ENCODE results near the gene HOXB1.

Gene HOXB1

GRCh38 chr17:48519427-48519826 lies 11.4 kb downstream of the HOXB1 start:
- in situ Hi-C loops (cut with HindIII; ENCODE audit: low sequenced_read_pairs) = no loop called here
- no peak overlapping the region for H3K4me3 ChIP-seq (ENCODE audit: low read depth, low read length)
- TF ChIP-seq CTCF (IDR thresholded peaks at IDR 0.05; ENCODE audit: low read depth, low read length) = no peak
- no peak for DNase-seq (ENCODE audit: low read depth, low spot score)

GRCh38 chr17:48517478-48517877 lies 13.3 kb downstream of the HOXB1 start:
- no peak for DNase-seq (ENCODE audit: low read depth, low spot score)
- in situ Hi-C loops (cut with HindIII; ENCODE audit: low sequenced_read_pairs) = no loop called here
- no peak for TF ChIP-seq CTCF (IDR thresholded peaks at IDR 0.05; ENCODE audit: low read depth, low read length)
- no peak overlapping the region for H3K4me3 ChIP-seq (ENCODE audit: low read depth, low read length)

- no peak for DNase-seq (ENCODE audit: low read depth, low spot score)
- TF ChIP-seq CTCF (IDR thresholded peaks at IDR 0.05; ENCODE audit: low read depth, low read length) = no peak
- in situ Hi-C loops (cut with HindIII; ENCODE audit: low sequenced_read_pairs) = no loop called here
- no peak overlapping the region for H3K4me3 ChIP-seq (ENCODE audit: low read depth, low read length)
Measured at GRCh38 chr17:48515925-48516900, 14.6 kb downstream of the HOXB1 start.

DNA sequence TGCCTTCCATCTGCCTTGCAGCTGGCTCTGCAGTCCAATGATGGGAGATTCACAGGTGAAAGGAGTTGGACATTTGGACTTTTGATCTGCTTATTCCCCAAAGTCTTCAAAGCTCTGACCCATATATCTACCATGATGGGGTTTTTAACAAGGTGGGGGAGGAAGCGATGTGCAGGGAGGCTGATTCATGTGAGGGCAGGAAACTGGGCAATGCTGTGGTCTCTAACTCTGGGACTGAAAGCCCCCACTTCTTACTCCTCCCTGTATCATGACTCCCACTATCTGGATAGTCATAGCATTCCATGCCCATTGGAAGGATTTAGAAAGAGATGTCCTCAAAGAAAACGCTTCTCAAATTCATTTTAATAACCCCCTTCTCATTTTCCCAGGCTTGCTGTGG lies 16.3 kb downstream of the HOXB1 start:
- TF ChIP-seq CTCF (IDR thresholded peaks at IDR 0.05; ENCODE audit: low read depth, low read length) = no peak
- no peak for DNase-seq (ENCODE audit: low read depth, low spot score)
- H3K4me3 ChIP-seq (ENCODE audit: low read depth, low read length) = no peak overlapping the region
- in situ Hi-C loops (cut with HindIII; ENCODE audit: low sequenced_read_pairs) = no loop called here

- DNase-seq (ENCODE audit: low read depth, low spot score) = no peak
- in situ Hi-C loops (cut with HindIII; ENCODE audit: low sequenced_read_pairs) = no loop called here
- H3K4me3 ChIP-seq (ENCODE audit: low read depth, low read length) = no peak overlapping the region
- TF ChIP-seq CTCF (IDR thresholded peaks at IDR 0.05; ENCODE audit: low read depth, low read length) = no peak
Measured at GRCh38 chr17:48513666-48514455, 16.9 kb downstream of the HOXB1 start.

DNA sequence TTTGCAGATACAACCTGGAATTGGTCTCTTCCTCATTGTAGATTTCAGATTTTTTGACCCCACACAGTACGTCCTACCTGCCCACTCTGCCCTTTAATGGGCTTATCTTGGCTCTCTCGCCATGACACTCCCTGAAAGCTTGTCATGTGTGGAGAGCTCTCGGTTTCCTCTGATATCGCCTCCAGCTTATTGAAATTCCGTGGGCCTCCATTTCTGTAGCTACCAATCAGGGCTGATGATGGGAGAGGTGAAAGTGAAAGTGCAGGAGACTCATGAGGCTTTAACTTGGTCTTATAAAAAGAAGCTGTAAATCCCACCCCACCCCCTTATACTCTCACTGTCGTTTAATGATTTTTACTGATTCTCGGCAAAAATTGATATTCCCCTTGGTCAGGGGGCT lies 17.7 kb downstream of the HOXB1 start:
- no peak for DNase-seq (ENCODE audit: low read depth, low spot score)
- no peak for TF ChIP-seq CTCF (IDR thresholded peaks at IDR 0.05; ENCODE audit: low read depth, low read length)
- in situ Hi-C loops (cut with HindIII; ENCODE audit: low sequenced_read_pairs) = no loop called here
- H3K4me3 ChIP-seq (ENCODE audit: low read depth, low read length) = no peak overlapping the region

Measured in astrocyte of the spinal cord (primary cell).